Adipocyte (in vitro differentiated cells): ENCODE data around the gene GPHN.

Experiments used
- DNase-seq: peaks from one replicate; pipeline ENCODE4 v3.0.0-alpha.2; 2015; ENCODE audit warnings: low read depth
- H3K27me3 ChIP-seq: replicated peaks from 2 replicates; pipeline ENCODE4 v1.7.0; 2013; ENCODE audit warnings: mild to moderate bottlenecking, low read length, moderate library complexity; ENCODE audit not compliant: control insufficient read depth, insufficient read depth
- H3K36me3 ChIP-seq: 2 replicates; pipeline ENCODE4 v1.7.0; 2013; ENCODE audit warnings: low read length, mild to moderate bottlenecking, moderate library complexity; ENCODE audit not compliant: control insufficient read depth, insufficient read depth, severe bottlenecking
- H3K4me1 ChIP-seq: 2 replicates; pipeline ENCODE4 v1.7.0; 2013; ENCODE audit warnings: mild to moderate bottlenecking, low read length, moderate library complexity; ENCODE audit not compliant: control insufficient read depth, insufficient read depth
- H3K4me3 ChIP-seq: 2 replicates; pipeline ENCODE4 v1.7.0; 2013; ENCODE audit warnings: mild to moderate bottlenecking, low read length, moderate library complexity
- H3K9ac ChIP-seq: 2 replicates; pipeline ENCODE4 v1.7.0; 2013; ENCODE audit warnings: mild to moderate bottlenecking, low read length, moderate library complexity
- H3K9me3 ChIP-seq: 2 replicates; pipeline ENCODE4 v1.7.0; 2013; ENCODE audit warnings: mild to moderate bottlenecking, low read length, moderate library complexity; ENCODE audit not compliant: control insufficient read depth

Gene GPHN

GRCh38 chr14:66965831-66966230 lies 457.9 kb downstream of the GPHN start:
- H3K36me3 ChIP-seq = no peaks in the 10 kb centered on the region
- peak; percentile 1 for DNase-seq
- no peaks in the 10 kb centered on the region for H3K27me3 ChIP-seq
- no peak overlapping the region for H3K9ac ChIP-seq
- no peak overlapping the region for H3K4me3 ChIP-seq
- no peaks in the 10 kb centered on the region for H3K4me1 ChIP-seq
- peaks cover under 1% of the 10 kb centered on the region for H3K9me3 ChIP-seq

- Histone ChIP-seq H3K9ac (no peak overlapping the region), H3K27me3 (no peaks in the 10 kb centered on the region), H3K4me3 (no peak overlapping the region), H3K4me1 (peaks cover 3% of the 10 kb centered on the region), H3K9me3 (no peaks in the 10 kb centered on the region), H3K36me3 (no peaks in the 10 kb centered on the region)
- no peak for DNase-seq
Measured at GRCh38 chr14:66972469-66972868, 464.5 kb downstream of the GPHN start.

GRCh38 chr14:66974397-66975025 lies 466.6 kb downstream of the GPHN start:
- Histone ChIP-seq H3K27me3 (no peaks in the 10 kb centered on the region), H3K36me3 (no peaks in the 10 kb centered on the region), H3K4me3 (no peak overlapping the region), H3K9ac (no peak overlapping the region), H3K9me3 (no peaks in the 10 kb centered on the region), H3K4me1 (peaks cover 3% of the 10 kb centered on the region)
- DNase-seq = peak; percentile 37

GRCh38 chr14:66975251-66975650 lies 467.3 kb downstream of the GPHN start:
- no peak overlapping the region for H3K4me3 ChIP-seq
- no peaks in the 10 kb centered on the region for H3K9me3 ChIP-seq
- H3K27me3 ChIP-seq = no peaks in the 10 kb centered on the region
- H3K36me3 ChIP-seq = no peaks in the 10 kb centered on the region
- no peak overlapping the region for H3K9ac ChIP-seq
- H3K4me1 ChIP-seq = peaks cover 3% of the 10 kb centered on the region
- no peak for DNase-seq

GRCh38 chr14:66979101-66979974 lies 471.4 kb downstream of the GPHN start:
- H3K36me3 ChIP-seq = no peaks in the 10 kb centered on the region
- DNase-seq = peak; percentile 27
- peaks cover 3% of the 10 kb centered on the region for H3K4me1 ChIP-seq
- no peak overlapping the region for H3K4me3 ChIP-seq
- H3K27me3 ChIP-seq = no peaks in the 10 kb centered on the region
- H3K9me3 ChIP-seq = no peaks in the 10 kb centered on the region
- H3K9ac ChIP-seq = no peak overlapping the region

GRCh38 chr14:66982247-66982646 lies 474.3 kb downstream of the GPHN start:
- no peak overlapping the region for H3K4me3 ChIP-seq
- no peaks in the 10 kb centered on the region for H3K36me3 ChIP-seq
- H3K4me1 ChIP-seq = no peaks in the 10 kb centered on the region
- no peak for DNase-seq
- H3K9me3 ChIP-seq = no peaks in the 10 kb centered on the region
- no peaks in the 10 kb centered on the region for H3K27me3 ChIP-seq
- no peak overlapping the region for H3K9ac ChIP-seq

GRCh38 chr14:66992776-66993175 lies 484.8 kb downstream of the GPHN start:
- no peaks in the 10 kb centered on the region for H3K27me3 ChIP-seq

GRCh38 chr14:66993512-66993911 lies 485.6 kb downstream of the GPHN start:
- no peaks in the 10 kb centered on the region for H3K27me3 ChIP-seq
- H3K4me1 ChIP-seq = no peaks in the 10 kb centered on the region
- H3K9ac ChIP-seq = no peak overlapping the region
- H3K9me3 ChIP-seq = no peaks in the 10 kb centered on the region
- DNase-seq = no peak
- no peak overlapping the region for H3K4me3 ChIP-seq
- H3K36me3 ChIP-seq = peaks cover 4% of the 10 kb centered on the region

More at GRCh38 chr14:66992776-66993175, 484.8 kb downstream of the GPHN start:
- no peak for DNase-seq
- H3K4me1 ChIP-seq = no peaks in the 10 kb centered on the region
- no peak overlapping the region for H3K9ac ChIP-seq
- H3K4me3 ChIP-seq = no peak overlapping the region
- H3K36me3 ChIP-seq = peaks cover 4% of the 10 kb centered on the region
- H3K9me3 ChIP-seq = no peaks in the 10 kb centered on the region

GRCh38 chr14:66998013-66998412 lies 490.1 kb downstream of the GPHN start:
- Histone ChIP-seq H3K36me3 (peaks cover 4% of the 10 kb centered on the region), H3K9me3 (no peaks in the 10 kb centered on the region), H3K4me1 (peaks cover 5% of the 10 kb centered on the region), H3K9ac (no peak overlapping the region), H3K4me3 (no peak overlapping the region), H3K27me3 (no peaks in the 10 kb centered on the region)
- DNase-seq = no peak

GRCh38 chr14:66999978-67000377 lies 492.0 kb downstream of the GPHN start:
- no peak for DNase-seq
- Histone ChIP-seq H3K4me1 (peaks cover 5% of the 10 kb centered on the region), H3K9ac (no peak overlapping the region), H3K27me3 (no peaks in the 10 kb centered on the region), H3K9me3 (no peaks in the 10 kb centered on the region), H3K36me3 (peaks cover under 1% of the 10 kb centered on the region), H3K4me3 (no peak overlapping the region)

GRCh38 chr14:67002994-67003753 lies 495.2 kb downstream of the GPHN start:
- Histone ChIP-seq H3K4me1 (peaks cover 5% of the 10 kb centered on the region), H3K27me3 (no peaks in the 10 kb centered on the region), H3K4me3 (no peak overlapping the region), H3K9ac (no peak overlapping the region), H3K9me3 (no peaks in the 10 kb centered on the region), H3K36me3 (no peaks in the 10 kb centered on the region)
- no peak for DNase-seq
